Retinal pigment epithelial cell (primary cell): ENCODE results near the gene MAT1A.

Experiments
- DNase-seq: peaks from one replicate; pipeline ENCODE4 v3.0.0-alpha.2; 2010; ENCODE audit warnings: low read depth
- H3K4me3 ChIP-seq: 2 replicates; pipeline ENCODE4 v1.5.1; 2011; ENCODE audit warnings: mild to moderate bottlenecking, low read length, control low read depth, moderate library complexity
- TF ChIP-seq, protein P1 (sequence below): conservative IDR thresholded peaks from 2 replicates; pipeline ENCODE4 v1.5.1; 2011; ENCODE audit warnings: low read depth, low read length, control low read depth, inconsistent platforms

Gene MAT1A

DNA sequence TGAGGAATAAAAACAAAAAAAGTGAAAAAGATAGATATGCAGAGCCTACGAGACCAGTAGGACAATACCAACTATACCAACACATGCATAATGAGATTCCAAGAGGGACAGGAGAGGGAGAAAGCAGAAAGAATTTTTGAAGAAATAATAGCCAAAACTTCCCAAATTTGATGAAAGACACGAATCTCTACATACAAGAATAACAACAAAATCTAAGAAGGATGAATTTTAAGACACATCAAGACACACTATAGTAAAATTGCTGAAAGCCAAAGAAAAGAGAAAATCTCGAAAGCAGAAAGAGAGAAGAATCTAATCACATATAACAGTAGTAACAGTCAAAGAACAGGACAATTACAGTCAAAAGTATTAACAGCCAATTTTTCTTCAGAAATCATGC, 7.5 kb upstream of the MAT1A start:
- H3K4me3 ChIP-seq, result no peak overlapping the region
- TF ChIP-seq, protein P1, sequence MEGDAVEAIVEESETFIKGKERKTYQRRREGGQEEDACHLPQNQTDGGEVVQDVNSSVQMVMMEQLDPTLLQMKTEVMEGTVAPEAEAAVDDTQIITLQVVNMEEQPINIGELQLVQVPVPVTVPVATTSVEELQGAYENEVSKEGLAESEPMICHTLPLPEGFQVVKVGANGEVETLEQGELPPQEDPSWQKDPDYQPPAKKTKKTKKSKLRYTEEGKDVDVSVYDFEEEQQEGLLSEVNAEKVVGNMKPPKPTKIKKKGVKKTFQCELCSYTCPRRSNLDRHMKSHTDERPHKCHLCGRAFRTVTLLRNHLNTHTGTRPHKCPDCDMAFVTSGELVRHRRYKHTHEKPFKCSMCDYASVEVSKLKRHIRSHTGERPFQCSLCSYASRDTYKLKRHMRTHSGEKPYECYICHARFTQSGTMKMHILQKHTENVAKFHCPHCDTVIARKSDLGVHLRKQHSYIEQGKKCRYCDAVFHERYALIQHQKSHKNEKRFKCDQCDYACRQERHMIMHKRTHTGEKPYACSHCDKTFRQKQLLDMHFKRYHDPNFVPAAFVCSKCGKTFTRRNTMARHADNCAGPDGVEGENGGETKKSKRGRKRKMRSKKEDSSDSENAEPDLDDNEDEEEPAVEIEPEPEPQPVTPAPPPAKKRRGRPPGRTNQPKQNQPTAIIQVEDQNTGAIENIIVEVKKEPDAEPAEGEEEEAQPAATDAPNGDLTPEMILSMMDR, result no peak
- DNase-seq, result no peak

DNA sequence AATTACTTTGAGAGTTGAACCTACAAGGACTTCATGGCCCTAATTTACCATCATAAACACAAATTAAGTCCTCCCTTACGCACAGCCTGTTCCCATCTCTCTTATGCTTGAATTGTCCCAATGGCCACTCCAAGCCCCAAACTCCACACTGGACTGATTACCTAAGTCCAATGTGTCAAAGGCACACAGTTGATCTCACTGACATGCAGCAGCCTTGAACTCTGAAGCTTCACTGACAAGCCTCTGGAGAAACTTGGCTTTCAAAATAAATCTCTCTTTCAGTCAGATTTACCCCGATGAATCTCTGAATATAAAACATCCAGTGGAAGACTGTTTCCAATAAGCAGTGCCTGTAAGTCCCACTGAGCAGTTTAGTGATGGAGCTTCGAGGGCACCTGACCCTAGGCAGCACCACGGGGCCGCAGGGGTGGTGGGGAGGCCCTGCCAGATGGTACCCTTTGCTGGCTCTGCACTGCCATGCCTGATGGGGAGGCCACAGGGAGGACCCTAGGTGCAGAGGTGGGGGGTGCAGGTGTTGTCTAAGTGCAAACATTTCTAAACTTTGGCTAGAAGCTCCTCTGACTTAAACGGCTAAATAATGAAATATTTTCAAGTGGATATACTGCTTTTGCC, 3.3 kb upstream of the MAT1A start:
- no peak overlapping the region for H3K4me3 ChIP-seq
- TF ChIP-seq, protein P1, result no peak
- no peak for DNase-seq

DNA sequence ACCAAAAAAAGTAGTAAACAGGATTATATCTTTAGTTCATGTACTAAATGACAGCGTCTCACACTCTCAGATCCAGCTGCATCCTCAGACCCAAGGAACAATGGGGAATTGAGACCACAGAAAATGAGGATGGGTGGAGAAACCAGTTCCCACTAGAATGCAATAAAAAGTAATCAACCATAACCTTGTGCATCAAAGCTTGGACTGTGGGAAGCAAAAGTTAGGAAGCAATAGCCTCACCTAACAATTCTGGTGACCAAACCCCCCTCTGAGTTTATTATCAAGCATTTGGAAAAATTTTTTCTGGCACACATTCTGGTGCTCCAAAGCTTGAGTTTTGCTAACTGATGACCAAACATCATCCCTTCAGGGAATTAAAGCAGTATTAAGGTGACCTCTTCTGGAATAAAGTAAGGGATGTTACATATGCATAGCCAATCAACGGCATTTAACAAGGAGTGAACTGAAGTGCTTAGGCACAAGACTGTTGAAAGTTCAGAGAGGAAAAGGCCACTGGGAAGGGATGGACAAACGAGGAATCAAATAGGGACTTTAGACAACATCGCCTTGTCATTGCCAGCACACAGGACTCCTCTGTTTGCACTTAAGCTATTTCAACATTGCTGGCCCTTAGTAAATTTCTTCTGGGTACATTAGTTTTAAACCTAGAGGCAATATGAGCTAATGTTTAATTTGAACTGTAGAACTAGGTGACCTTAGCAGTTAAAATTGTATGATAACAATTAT, 1.2 kb upstream of the MAT1A start:
- DNase-seq, result no peak
- TF ChIP-seq, protein P1, result no peak
- no peak overlapping the region for H3K4me3 ChIP-seq

DNA sequence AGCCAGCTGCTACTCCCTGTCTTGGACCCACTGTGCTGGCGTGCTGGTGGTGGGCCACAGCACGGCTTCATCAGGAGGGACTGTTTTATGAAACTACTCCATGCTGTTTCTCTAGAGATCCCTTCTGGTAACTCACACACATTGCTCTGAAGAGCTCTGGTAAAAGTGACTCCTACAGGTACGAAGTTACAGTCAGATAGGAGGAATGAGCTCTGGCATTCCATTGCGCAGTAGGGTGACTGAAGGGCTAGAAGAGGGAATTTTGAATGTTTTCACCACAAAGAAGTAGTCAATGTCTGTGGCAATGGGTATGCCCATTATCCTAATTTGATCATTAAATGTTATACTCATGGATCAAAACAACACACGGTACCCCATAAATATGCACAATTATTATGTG, 609 bp downstream of the MAT1A start:
- DNase-seq, result no peak
- H3K4me3 ChIP-seq, result no peak overlapping the region
- TF ChIP-seq, protein P1, result no peak

DNA sequence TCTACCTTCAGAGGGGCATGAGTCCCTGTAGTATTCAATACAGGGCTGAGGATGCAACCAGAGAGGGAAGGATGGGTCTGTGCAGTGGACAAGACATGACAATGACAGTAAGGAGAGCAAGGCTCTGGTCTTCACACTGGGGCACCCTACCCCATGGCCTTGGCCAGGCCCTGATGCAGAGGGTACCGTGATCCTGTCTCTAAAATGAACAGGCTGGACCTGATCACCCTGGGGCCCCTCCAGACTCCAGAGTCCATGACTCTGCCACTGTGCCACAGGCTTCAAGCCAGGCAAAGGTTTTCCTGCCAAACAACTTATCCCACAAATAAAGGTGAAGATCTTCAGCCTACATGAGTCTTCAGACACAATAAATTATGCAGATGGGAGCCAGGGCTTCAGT, 4.9 kb downstream of the MAT1A start:
- H3K4me3 ChIP-seq, result no peak overlapping the region
- DNase-seq, result no peak
- TF ChIP-seq, protein P1, result no peak

DNA sequence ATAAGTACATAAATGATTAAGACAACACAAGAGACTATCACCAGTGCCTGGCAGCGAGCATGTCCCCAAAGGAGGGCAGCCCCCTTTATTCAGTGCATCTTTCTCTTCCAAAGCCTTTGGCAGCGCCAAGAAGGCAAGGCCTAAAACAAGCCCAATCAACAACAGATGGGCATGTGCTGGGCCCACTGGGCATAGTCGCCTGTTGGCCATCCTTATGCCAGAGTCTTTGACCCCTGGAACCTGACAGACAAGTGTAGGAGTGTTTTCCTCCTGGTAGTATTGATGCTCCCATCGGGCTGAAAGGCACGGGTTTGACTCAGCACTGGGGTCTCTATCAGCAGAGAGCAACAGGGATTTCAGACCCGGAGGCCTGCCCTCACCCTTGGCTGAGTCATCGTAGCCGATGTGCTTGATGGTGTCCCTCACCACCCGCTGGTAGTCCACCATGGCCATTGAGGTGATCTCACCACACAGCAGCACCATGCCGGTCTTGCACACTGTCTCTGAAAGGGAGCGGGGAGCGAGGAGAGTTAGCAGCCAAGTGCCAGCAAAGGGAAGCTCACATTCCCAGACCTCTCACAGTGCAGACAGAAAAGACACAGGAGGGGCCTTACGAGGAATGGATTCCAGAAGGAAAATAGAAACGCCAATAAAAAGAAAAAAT, 5.8 kb downstream of the MAT1A start:
- no peak overlapping the region for H3K4me3 ChIP-seq
- TF ChIP-seq, protein P1, result no peak
- DNase-seq, result no peak
